SW 1271 (cell line): ENCODE results near the gene RLIM.

ENCODE experiments used
- DNase-seq, 2 experiments: peaks; one replicate each; lab custom pipeline; 2025; lab: John Stamatoyannopoulos, UW

The RLIM gene

GRCh38 chrX:74536832-74537371, 77.5 kb downstream of the RLIM start:
- peak in 1 of 2 experiments; percentile 5 for DNase-seq

GRCh38 chrX:74536152-74536831, 78.1 kb downstream of the RLIM start:
- peak; percentile 61 to 73 for DNase-seq

- DNase-seq, result peak in 1 of 2 experiments; percentile 7
These were observed 78.8 kb downstream of the RLIM start for GRCh38 chrX:74535408-74536151.
